ENCODE measurements around the gene ZNF14. TPM values are rescaled to one million over a fixed set of nuclear protein-coding genes. Genes with fewer than 3 reads are reported as not detected.

ZNF14 gene
- total and polyA plus RNA-seq, 2 donors (not counting 3 experiments of a cell fraction or from before 2014, with no cell fraction given): 0.65 to 2.6 TPM

GRCh38 chr19:19745496-19746285 is 12.8 kb upstream of the ZNF14 start:
- Histone ChIP-seq H3K27ac (ENCODE audit: insufficient read depth, low read depth, low read length) (no peak overlapping the region), H3K4me3 (replicated peaks in 1 of 3; ENCODE audit: insufficient read depth in 1 of 3, low read depth in 1 of 3, low read length in 3 of 3) (no peak overlapping the region), H3K79me2 (ENCODE audit: control insufficient read depth, insufficient read depth, low read length) (no peaks in the 10 kb centered on the region), H3K9me1 (replicated peaks; ENCODE audit: control insufficient read depth, extremely low read depth, insufficient read depth, low read length) (no peaks in the 10 kb centered on the region), H3K36me3 (ENCODE audit: control insufficient read depth in 2 of 2, extremely low read depth in 1 of 2, insufficient read depth in 2 of 2, low read length in 2 of 2) (no peaks in the 10 kb centered on the region), H4K20me1 (replicated peaks; ENCODE audit: control insufficient read depth, extremely low read depth, insufficient read depth, low read length) (no peaks in the 10 kb centered on the region), H3K27me3 (ENCODE audit: control insufficient read depth in 2 of 2, insufficient read depth in 2 of 2, low read length in 2 of 2) (no peaks in the 10 kb centered on the region), H3K9ac (replicated peaks; ENCODE audit: extremely low read depth, insufficient read depth, low read length) (no peak overlapping the region), H3K4me2 (ENCODE audit: insufficient read depth, low read length) (no peak overlapping the region), H2AFZ (ENCODE audit: low read depth, low read length) (no peak overlapping the region), H3K4me1 (ENCODE audit: control insufficient read depth, extremely low read depth, insufficient read depth, low read length) (no peaks in the 10 kb centered on the region), H3K9me3 (replicated peaks; ENCODE audit: control insufficient read depth, insufficient read depth, low read length) (peaks cover 2% of the 10 kb centered on the region)
- TF ChIP-seq MYC (IDR thresholded peaks at IDR 0.05; ENCODE audit: low read depth, low read length) (no peak), GATA2 (IDR thresholded peaks at IDR 0.05; ENCODE audit: insufficient read depth, insufficient read length, low read depth, low read length) (no peak), POLR2AphosphoS5 (IDR thresholded peaks at IDR 0.05; ENCODE audit: insufficient read depth, low read depth, low read length) (no peak), POLR2A (IDR thresholded peaks at IDR 0.05; ENCODE audit: low read depth, low read length) (no peak), EZH2 (IDR thresholded peaks at IDR 0.05; ENCODE audit: borderline replicate concordance, low read depth, low read length, severe bottlenecking) (no peak), JUN (IDR thresholded peaks at IDR 0.05; ENCODE audit: borderline replicate concordance, insufficient read depth, insufficient read length, low read depth) (no peak), FOS (IDR thresholded peaks at IDR 0.05; ENCODE audit: borderline replicate concordance, insufficient read depth, low read length) (no peak)
- no TSS peak for BruUV-seq (replicated peaks)
- intact Hi-C loops (cut with micrococcal nuclease): no loop called here
- ChIA-PET CTCF (no interaction called here), POLR2A (interaction anchor here (1.0 kb wide), 1 partner anchor 30 kb away, joined by 3 read pairs; no protein-coding TSS in a partner anchor)
- FAIRE-seq (no peak), DNase-seq (ENCODE audit: low read depth, low spot score) (no peak)
- dilution Hi-C loops (cut with MboI; ENCODE audit: extremely low pct_ligation_motif_present, low sequenced_read_pairs): no loop called here

GRCh38 chr19:19744641-19745040 is 11.7 kb upstream of the ZNF14 start:
- no TSS peak for BruUV-seq (replicated peaks)
- H3K79me2 ChIP-seq (ENCODE audit: control insufficient read depth, insufficient read depth, low read length): no peaks in the 10 kb centered on the region

More at GRCh38 chr19:19744641-19745040, 11.7 kb upstream of the ZNF14 start:
- ChIA-PET POLR2A (no interaction called here), CTCF (no interaction called here)
- Histone ChIP-seq H3K9me3 (replicated peaks; ENCODE audit: control insufficient read depth, insufficient read depth, low read length) (peaks cover 2% of the 10 kb centered on the region), H2AFZ (ENCODE audit: low read depth, low read length) (no peak overlapping the region), H3K9ac (replicated peaks; ENCODE audit: extremely low read depth, insufficient read depth, low read length) (no peak overlapping the region), H3K4me3 (replicated peaks in 1 of 3; ENCODE audit: insufficient read depth in 1 of 3, low read depth in 1 of 3, low read length in 3 of 3) (no peak overlapping the region), H3K27ac (ENCODE audit: insufficient read depth, low read depth, low read length) (no peak overlapping the region), H3K27me3 (ENCODE audit: control insufficient read depth in 2 of 2, insufficient read depth in 2 of 2, low read length in 2 of 2) (no peaks in the 10 kb centered on the region), H3K4me1 (ENCODE audit: control insufficient read depth, extremely low read depth, insufficient read depth, low read length) (no peaks in the 10 kb centered on the region), H3K9me1 (replicated peaks; ENCODE audit: control insufficient read depth, extremely low read depth, insufficient read depth, low read length) (no peaks in the 10 kb centered on the region), H3K4me2 (ENCODE audit: insufficient read depth, low read length) (no peak overlapping the region), H3K36me3 (ENCODE audit: control insufficient read depth in 2 of 2, extremely low read depth in 1 of 2, insufficient read depth in 2 of 2, low read length in 2 of 2) (no peaks in the 10 kb centered on the region), H4K20me1 (replicated peaks; ENCODE audit: control insufficient read depth, extremely low read depth, insufficient read depth, low read length) (no peaks in the 10 kb centered on the region)
- FAIRE-seq (no peak), DNase-seq (ENCODE audit: low read depth, low spot score) (no peak)
- intact Hi-C loops (cut with micrococcal nuclease): no loop called here
- TF ChIP-seq MYC (IDR thresholded peaks at IDR 0.05; ENCODE audit: low read depth, low read length) (no peak), CTCF (IDR thresholded peaks at IDR 0.05; ENCODE audit: extremely low read depth in 1 of 2, insufficient read depth in 1 of 2, low read depth in 1 of 2, low read length in 2 of 2) (no peak), POLR2AphosphoS5 (IDR thresholded peaks at IDR 0.05; ENCODE audit: insufficient read depth, low read depth, low read length) (no peak), POLR2A (IDR thresholded peaks at IDR 0.05; ENCODE audit: low read depth, low read length) (no peak), GATA2 (IDR thresholded peaks at IDR 0.05; ENCODE audit: insufficient read depth, insufficient read length, low read depth, low read length) (no peak), JUN (IDR thresholded peaks at IDR 0.05; ENCODE audit: borderline replicate concordance, insufficient read depth, insufficient read length, low read depth) (no peak), FOS (IDR thresholded peaks at IDR 0.05; ENCODE audit: borderline replicate concordance, insufficient read depth, low read length) (no peak), MAX (IDR thresholded peaks at IDR 0.05; ENCODE audit: insufficient read depth, insufficient read length) (no peak), EZH2 (IDR thresholded peaks at IDR 0.05; ENCODE audit: borderline replicate concordance, low read depth, low read length, severe bottlenecking) (no peak)
- dilution Hi-C loops (cut with MboI; ENCODE audit: extremely low pct_ligation_motif_present, low sequenced_read_pairs): no loop called here
